T-helper 2 cell treated with Interferon-gamma antibody and Interleukin-4, amounts not matched to agents 100 ng/mL and 5 ng/mL, for 36 hours (primary cell): ENCODE measurements around the gene RPL10L. TPM values are rescaled to one million over a fixed set of nuclear protein-coding genes. Genes with fewer than 3 reads are reported as not detected.

Source experiments
- intact Hi-C: fragments of 100-400 bp; cut with micrococcal nuclease; formaldehyde crosslinking; loops from one replicate; pipeline ENCODE4 v1.15.1; 2023
- total RNA-seq: library from RNA; stranded (reverse); gene quantifications from 2 replicates; pipeline ENCODE4 v1.2.3, GENCODE V29; 2022

RPL10L gene
- total RNA-seq, result not detected in 2 replicates

DNA sequence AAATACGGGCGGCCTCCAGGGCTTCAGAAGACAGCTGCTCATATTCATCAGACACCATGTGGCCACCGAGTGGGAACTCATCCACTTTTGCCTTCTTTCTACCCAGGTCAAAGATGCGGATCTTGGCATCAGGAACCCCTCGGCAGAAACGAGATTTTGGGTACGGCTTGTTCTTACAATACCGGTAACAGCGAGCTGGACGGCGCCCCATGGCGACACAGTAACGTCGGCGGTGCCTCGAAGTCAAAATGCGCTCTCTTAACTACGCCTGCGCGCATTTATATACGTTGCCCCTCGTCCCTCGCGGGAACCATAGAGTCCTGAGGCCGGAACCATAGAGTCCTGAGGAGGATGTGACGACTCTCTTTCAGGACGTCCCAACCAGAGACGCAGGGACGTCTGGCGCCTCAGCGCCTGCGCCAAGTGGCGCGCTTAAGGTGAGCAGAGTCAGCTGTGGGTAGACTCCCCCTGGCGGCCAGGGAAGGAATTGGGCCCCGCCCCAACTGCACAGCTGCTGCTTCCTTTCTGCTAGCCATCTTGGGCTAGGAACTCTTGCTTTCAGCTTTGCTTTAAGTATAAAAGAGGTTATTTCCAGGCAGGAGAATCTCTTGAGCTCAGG lies at the start of gene RPL10L:
Gene RPL10L, minus strand, starts transcription at position 256 of the 619 bp plus-strand sequence. Its CDS starts 45 bp downstream, at position 211.
- intact Hi-C loops, result no loop called here

DNA sequence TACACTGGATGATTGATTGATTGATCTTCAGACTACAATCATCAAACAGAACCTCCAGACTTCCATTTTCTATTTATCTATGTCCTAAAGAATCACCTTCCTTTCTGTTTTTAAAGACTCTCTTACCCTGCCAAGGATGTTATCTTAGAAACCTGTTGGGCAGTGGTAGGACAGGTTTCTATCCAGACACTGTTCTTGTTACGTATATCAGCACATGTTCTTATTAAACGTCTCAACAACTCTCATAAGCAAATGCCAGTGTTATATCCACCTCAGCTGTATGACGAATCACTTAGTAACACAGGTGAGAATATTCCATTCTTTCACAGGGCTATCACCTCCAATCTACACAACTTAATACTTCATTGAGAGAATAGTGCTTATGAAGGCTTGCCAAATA lies 40.2 kb upstream of the RPL10L start:
- intact Hi-C loops, result no loop called here

GRCh38 chr14:46686652-46687051 lies 35.1 kb upstream of the RPL10L start:
- intact Hi-C loops, result no loop called here

- intact Hi-C loops, result no loop called here
Measured at GRCh38 chr14:46672128-46672527, 20.5 kb upstream of the RPL10L start.

- intact Hi-C loops, result no loop called here
Measured at GRCh38 chr14:46663382-46663781, 11.8 kb upstream of the RPL10L start.

DNA sequence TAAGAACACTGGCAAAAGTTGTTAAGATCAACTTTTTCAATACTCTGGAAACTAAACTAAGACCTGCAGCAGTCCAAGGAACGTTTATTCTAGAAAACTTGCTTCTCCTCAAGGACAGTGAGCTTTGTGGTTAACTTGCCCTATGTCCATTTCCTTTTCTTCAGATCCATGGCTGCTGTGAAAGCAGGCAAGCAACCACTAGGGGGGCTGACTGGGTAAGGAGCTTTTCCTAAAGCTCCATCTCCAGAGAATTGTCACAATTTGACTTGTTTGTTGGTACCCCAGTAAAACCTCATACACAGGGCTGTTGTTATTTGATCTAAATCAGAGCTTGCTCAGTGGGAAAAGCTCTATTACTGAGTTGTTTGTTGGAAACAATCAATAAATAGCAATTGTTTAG lies 10.1 kb upstream of the RPL10L start:
- intact Hi-C loops, result no loop called here

DNA sequence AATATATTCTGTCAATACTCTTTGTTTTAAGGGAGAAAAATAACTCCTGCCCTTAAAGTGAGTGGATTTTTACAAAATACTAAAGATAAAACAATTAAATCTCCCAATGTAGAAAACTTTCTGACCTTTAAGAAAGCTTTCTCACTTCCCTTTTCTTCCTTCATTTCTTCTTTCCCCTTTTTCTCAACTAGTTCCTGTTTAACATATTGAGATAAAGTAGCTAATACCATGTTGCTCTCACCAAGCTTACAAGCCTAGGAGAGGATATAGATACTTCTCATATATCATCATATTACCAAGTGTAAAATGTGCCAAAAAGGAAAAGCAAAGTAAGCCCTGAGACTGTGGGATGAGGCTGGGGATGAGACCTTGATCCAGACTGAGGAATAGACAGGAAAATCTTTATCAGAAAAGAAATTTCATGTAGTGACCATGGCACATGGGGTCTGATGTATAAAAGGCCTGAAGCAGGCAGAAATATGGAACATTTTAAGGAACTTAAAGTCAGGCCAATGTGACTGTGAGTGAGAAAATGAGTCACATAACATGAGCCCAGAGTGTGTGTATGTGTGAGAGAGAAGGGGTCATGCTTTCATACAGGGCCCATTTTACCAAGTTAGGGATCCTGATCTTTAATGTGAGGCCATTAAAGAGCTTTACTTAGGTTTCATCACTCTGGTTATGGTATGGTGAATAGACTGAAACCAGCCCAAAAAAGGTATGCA lies 1.6 kb upstream of the RPL10L start:
- intact Hi-C loops, result no loop called here

DNA sequence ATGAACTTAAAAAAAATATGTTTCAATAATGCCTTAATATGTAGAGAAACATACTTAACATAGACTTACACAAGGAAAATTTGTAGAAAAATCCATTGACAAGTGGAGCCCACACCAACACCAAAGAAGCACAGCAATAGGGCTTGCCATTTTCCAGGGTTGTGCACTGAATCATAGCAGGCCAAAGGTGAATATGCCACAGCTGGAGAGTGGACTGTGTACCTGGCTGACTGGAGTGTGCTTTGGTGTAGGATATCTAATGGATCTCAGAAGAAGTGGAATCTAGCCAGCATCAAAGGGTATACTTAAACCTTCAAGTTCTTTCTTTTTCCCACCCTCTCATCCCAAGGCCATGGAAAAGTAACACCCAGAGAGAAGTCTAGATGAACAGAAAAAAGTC lies 4.8 kb downstream of the RPL10L start:
- intact Hi-C loops, result no loop called here

GRCh38 chr14:46626876-46627275 lies 24.7 kb downstream of the RPL10L start:
- intact Hi-C loops, result no loop called here
